Breast epithelium (tissue), 4 donors: ENCODE results near the gene SLC4A3. TPM values are rescaled to one million over a fixed set of nuclear protein-coding genes. Genes with fewer than 3 reads are reported as not detected.

Source experiments
- DNase-seq, 2 donors: peaks; one replicate each; pipeline ENCODE4 v3.0.0-alpha.2; 2019; ENCODE audit warnings: low spot score in 2 of 2
- H3K27ac ChIP-seq, 2 donors: fragments of 200-600 bp; sonication (generic) in 1 of 2; one replicate each; pipeline ENCODE4 v1.5.1; 2016 to 2019; ENCODE audit warnings: mild to moderate bottlenecking in 1 of 2
- H3K27me3 ChIP-seq, 2 donors: fragments of 200-600 bp; sonication (generic) in 1 of 2; one replicate each; pipeline versions ENCODE4 v1.5.1 to v1.6.0; 2017 to 2019; ENCODE audit warnings: control low read depth in 1 of 2, mild to moderate bottlenecking in 1 of 2
- H3K36me3 ChIP-seq: fragments of 200-600 bp; one replicate; pipeline ENCODE4 v1.5.1; 2019
- H3K4me1 ChIP-seq, 2 donors: fragments of 200-600 bp; sonication (generic); one replicate each; pipeline ENCODE4 v1.5.1; 2016 to 2019; ENCODE audit warnings: control low read depth in 1 of 2
- H3K4me3 ChIP-seq, 3 donors: fragments of 200-600 bp; sonication (generic); 1 replicate in 2 of 3; 2 replicates in 1 of 3; pipeline ENCODE4 v1.5.1; 2016 to 2019; ENCODE audit warnings: mild to moderate bottlenecking in 3 of 3, moderate library complexity in 2 of 3
- H3K9me3 ChIP-seq, 2 donors: fragments of 200-600 bp; sonication (generic) in 1 of 2; one replicate each; pipeline ENCODE4 v1.5.1; 2016 to 2019; ENCODE audit warnings: control low read depth in 1 of 2
- CTCF ChIP-seq, 3 donors: fragments of 450-650 bp; IDR thresholded peaks; one replicate each; pipeline ENCODE4 v1.5.1; 2016 to 2017; ENCODE audit warnings: antibody characterized with exemption in 3 of 3, mild to moderate bottlenecking in 3 of 3, moderate library complexity in 3 of 3
- POLR2A ChIP-seq: fragments of 450-650 bp; IDR thresholded peaks from one replicate; pipeline ENCODE4 v1.6.1; 2016; ENCODE audit warnings: antibody characterized with exemption, mild to moderate bottlenecking, moderate library complexity
- POLR2AphosphoS5 ChIP-seq, 3 donors: sonication (generic); formaldehyde crosslinking; IDR thresholded peaks; one replicate each; pipeline ENCODE4 v1.6.1; 2017; ENCODE audit warnings: antibody characterized with exemption in 3 of 3
- intact Hi-C: fragments of 100-400 bp; cut with DNase I; formaldehyde crosslinking; loops from one replicate; pipeline ENCODE4 v1.15.1; 2023; ENCODE audit warnings: low total_unique reads
- total RNA-seq, 3 donors: library from RNA; depleted of rRNA; stranded (reverse); fragments of >200 nt; gene quantifications; one replicate each; pipeline ENCODE4 v1.1.0, GENCODE V29; 2016

Gene SLC4A3
- total RNA-seq, 3 donors from 2014 or later: 2.1 to 4.7 (median 4.6) TPM

- TF ChIP-seq CTCF (IDR thresholded peaks at IDR 0.05) (no peak), POLR2AphosphoS5 (IDR thresholded peaks at IDR 0.05) (no peak), POLR2A (no peak)
- H3K4me1 ChIP-seq: peaks cover 0 to 5% of the 10 kb centered on the region in 2 donors
- no peaks in the 10 kb centered on the region for H3K9me3 ChIP-seq
- intact Hi-C loops: loop anchor here (10.0 kb wide), 1 partner anchor 513 kb away; the partner anchor contains the start of genes CNPPD1, RETREG2 and SLC23A3
- peak overlapping the region; percentile 58 to 73 for H3K27ac ChIP-seq
- H3K36me3 ChIP-seq: no peaks in the 10 kb centered on the region
- H3K27me3 ChIP-seq: no peaks in the 10 kb centered on the region
- H3K4me3 ChIP-seq: no peak overlapping the region
- DNase-seq: no peak
Observed at GRCh38 chr2:219687882-219688559, 60.6 kb downstream of the SLC4A3 start.

- TF ChIP-seq POLR2AphosphoS5 (IDR thresholded peaks at IDR 0.05) (no peak), CTCF (IDR thresholded peaks at IDR 0.05) (no peak), POLR2A (no peak)
- no peaks in the 10 kb centered on the region for H3K9me3 ChIP-seq
- no peaks in the 10 kb centered on the region for H3K27me3 ChIP-seq
- peaks cover 0 to 5% of the 10 kb centered on the region in 2 donors for H3K4me1 ChIP-seq
- peak overlapping the region; percentile 58 to 73 for H3K27ac ChIP-seq
- intact Hi-C loops: loop anchor here (10.0 kb wide), 1 partner anchor 514 kb away; the partner anchor contains the start of genes CNPPD1, RETREG2 and SLC23A3
- H3K4me3 ChIP-seq: no peak overlapping the region
- DNase-seq: peak in 1 of 2 donors; percentile 37
- H3K36me3 ChIP-seq: no peaks in the 10 kb centered on the region
Observed at GRCh38 chr2:219688560-219689445, 61.4 kb downstream of the SLC4A3 start.

GRCh38 chr2:219689676-219690628 is 62.5 kb downstream of the SLC4A3 start:
- DNase-seq: no peak
- H3K4me1 ChIP-seq: peaks cover 0 to 1% of the 10 kb centered on the region in 2 donors
- H3K27ac ChIP-seq: peak overlapping the region in 1 of 2 donors; percentile 40
- no peak overlapping the region for H3K4me3 ChIP-seq
- no peak for TF ChIP-seq POLR2A
- TF ChIP-seq POLR2AphosphoS5 (IDR thresholded peaks at IDR 0.05): peak in 1 of 3 donors; percentile 2
- TF ChIP-seq CTCF (IDR thresholded peaks at IDR 0.05): peak; percentile 69 to 85 (median 79)
- intact Hi-C loops: loop anchor here (10.0 kb wide), 1 partner anchor 515 kb away; the partner anchor contains the start of genes CNPPD1, RETREG2 and SLC23A3
- no peaks in the 10 kb centered on the region for H3K27me3 ChIP-seq
- H3K9me3 ChIP-seq: no peaks in the 10 kb centered on the region
- H3K36me3 ChIP-seq: no peaks in the 10 kb centered on the region

GRCh38 chr2:219691571-219691970 is 64.1 kb downstream of the SLC4A3 start:
- H3K4me3 ChIP-seq: no peak overlapping the region
- H3K9me3 ChIP-seq: no peaks in the 10 kb centered on the region
- H3K27ac ChIP-seq: no peak overlapping the region
- no peaks in the 10 kb centered on the region for H3K4me1 ChIP-seq
- TF ChIP-seq CTCF (IDR thresholded peaks at IDR 0.05): no peak
- TF ChIP-seq POLR2AphosphoS5 (IDR thresholded peaks at IDR 0.05): no peak
- TF ChIP-seq POLR2A: no peak
- no peaks in the 10 kb centered on the region for H3K36me3 ChIP-seq
- DNase-seq: no peak
- no peaks in the 10 kb centered on the region for H3K27me3 ChIP-seq
- intact Hi-C loops: no loop called here

Other genes with a start within 250 kb of the SLC4A3 start
- gene DNPEP, start 239.7 kb upstream of the SLC4A3 start, total RNA-seq: 10 to 100 TPM; 49.8 to 81.9 (median 79.0) TPM
- 10 to 100 TPM; 17.1 to 29.6 (median 29.5) TPM for gene DES, start 209.3 kb upstream of the SLC4A3 start, total RNA-seq
- gene SPEG, start 192.8 kb upstream of the SLC4A3 start, total RNA-seq: 10 to 100 TPM in 2 of 3 donors, under 1 TPM in 1; 0.32 to 36.6 (median 21.0) TPM
- gene GMPPA, start 128.7 kb upstream of the SLC4A3 start, total RNA-seq: 10 to 100 TPM; 15.7 to 33.4 (median 29.7) TPM
- under 1 TPM in 1 of 3 donors, not detected in 2; 0.44 TPM for gene ASIC4, start 113.1 kb upstream of the SLC4A3 start, total RNA-seq
- gene CHPF, start 83.8 kb upstream of the SLC4A3 start, total RNA-seq: 10 to 100 TPM; 46.5 to 58.9 (median 49.0) TPM
- gene TMEM198, start 83.6 kb upstream of the SLC4A3 start, total RNA-seq: 1 to 10 TPM; 1.6 to 1.9 (median 1.8) TPM
- 10 to 100 TPM; 69.2 to 91.9 (median 73.1) TPM for gene OBSL1, start 56.1 kb upstream of the SLC4A3 start, total RNA-seq
- under 1 TPM in 2 of 3 donors, not detected in 1; 0.64 to 0.73 TPM for gene INHA, start 55.3 kb upstream of the SLC4A3 start, total RNA-seq
- gene STK11IP, start 29.8 kb upstream of the SLC4A3 start, total RNA-seq: 10 to 100 TPM; 11.2 to 16.7 (median 15.7) TPM